Kidney (tissue), 14 donors: Measurements from ENCODE around the gene TNFRSF12A. TPM values are rescaled to one million over a fixed set of nuclear protein-coding genes. Genes with fewer than 3 reads are reported as not detected.

ENCODE experiments used
- DNase-seq, 5 donors: peaks; one replicate each; pipeline ENCODE4 v3.0.0-alpha.2; 2013 to 2020
- FAIRE-seq: peaks from 2 replicates; lab custom pipeline; 2012; peaks lifted over from hg19 to GRCh38; lab: Jason Lieb, UNC
- H3K27ac ChIP-seq, 2 donors: one replicate each; pipeline ENCODE4 v1.7.0; 2013; ENCODE audit warnings: low read depth in 2 of 2, low read length in 2 of 2, inconsistent platforms in 1 of 2
- H3K27me3 ChIP-seq: one replicate; pipeline ENCODE4 v1.7.1; 2013; ENCODE audit warnings: low read length, inconsistent platforms; ENCODE audit not compliant: control insufficient read depth, insufficient read depth
- H3K36me3 ChIP-seq, 3 donors: one replicate each; pipeline versions ENCODE4 v1.7.0 to v1.7.1; 2013; ENCODE audit warnings: low read length in 3 of 3, control low read depth in 1 of 3, inconsistent platforms in 1 of 3; ENCODE audit not compliant: insufficient read depth in 3 of 3, control insufficient read depth in 2 of 3
- H3K4me1 ChIP-seq, 3 donors: one replicate each; pipeline versions ENCODE4 v1.7.0 to v1.7.1; 2013; ENCODE audit warnings: low read length in 3 of 3, inconsistent platforms in 1 of 3, low read depth in 1 of 3; ENCODE audit not compliant: control insufficient read depth in 2 of 3, insufficient read depth in 2 of 3
- H3K4me3 ChIP-seq, 3 donors: one replicate each; pipeline versions ENCODE4 v1.7.0 to v1.8.1; 2013; ENCODE audit warnings: low read length in 3 of 3, control low read depth in 1 of 3, inconsistent platforms in 1 of 3
- H3K9ac ChIP-seq, 3 donors: one replicate each; pipeline versions ENCODE4 v1.7.0 to v1.7.1; 2013; ENCODE audit warnings: low read length in 3 of 3, control low read depth in 1 of 3, inconsistent platforms in 1 of 3
- H3K9me3 ChIP-seq, 3 donors: one replicate each; pipeline versions ENCODE4 v1.7.0 to v1.7.1; 2013; ENCODE audit warnings: low read length in 3 of 3, control low read depth in 1 of 3, inconsistent platforms in 1 of 3; ENCODE audit not compliant: control insufficient read depth in 2 of 3, insufficient read depth in 1 of 3
- intact Hi-C: fragments of 100-400 bp; cut with DNase I; formaldehyde crosslinking; loops from one replicate; pipeline ENCODE4 v1.11.1; 2022
- polyA plus RNA-seq: library from polyadenylated mRNA; stranded (reverse); fragments of 350-450 nt; fragmentation: Illumina TruSeq; extraction: RNeasy Lipid Tissue Mini Kit (QIAGEN cat#74804); gene quantifications from one replicate; pipeline ENCODE4 v1.2.3, GENCODE V29; 2014; ENCODE audit warnings: low read depth, low replicate concordance; ENCODE audit not compliant: insufficient read depth
- total RNA-seq: library from RNA; stranded (reverse); fragmentation: NEBNext Ultra II Directional; extraction: Animal tissue kit (Norgen Biotek cat#: 25700); gene quantifications from one replicate; pipeline ENCODE4 v1.2.1, GENCODE V29; 2021
- TF ChIP-seq, protein P1 (sequence below): IDR thresholded peaks from 3 replicates; pipeline ENCODE4 v1.5.1; 2012; ENCODE audit warnings: mild to moderate bottlenecking, moderate library complexity, borderline replicate concordance; ENCODE audit not compliant: insufficient read depth; ENCODE audit errors: extremely low read depth
- donor health status: control.
- donor health status: control.
- donor health status: control.
- donor health status: control.
- donor health status: control.
- donor health status: DM: yes; HTN: yes; CAD: no.
- donor health status: Normal renal cell carcinoma (clear cell type).

Gene TNFRSF12A
- total and polyA plus RNA-seq, 2 donors from 2014 or later: 87.3 to 114 TPM

GRCh38 chr16:2990891-2991290 lies 29.3 kb upstream of the TNFRSF12A start:
- Histone ChIP-seq H3K27ac (no peak overlapping the region), H3K4me1 (no peaks in the 10 kb centered on the region), H3K36me3 (no peaks in the 10 kb centered on the region), H3K9ac (no peak overlapping the region), H3K4me3 (no peak overlapping the region), H3K27me3 (no peaks in the 10 kb centered on the region), H3K9me3 (no peaks in the 10 kb centered on the region)
- DNase-seq: no peak
- no peak for FAIRE-seq
- intact Hi-C loops: no loop called here
- TF ChIP-seq, protein P1, sequence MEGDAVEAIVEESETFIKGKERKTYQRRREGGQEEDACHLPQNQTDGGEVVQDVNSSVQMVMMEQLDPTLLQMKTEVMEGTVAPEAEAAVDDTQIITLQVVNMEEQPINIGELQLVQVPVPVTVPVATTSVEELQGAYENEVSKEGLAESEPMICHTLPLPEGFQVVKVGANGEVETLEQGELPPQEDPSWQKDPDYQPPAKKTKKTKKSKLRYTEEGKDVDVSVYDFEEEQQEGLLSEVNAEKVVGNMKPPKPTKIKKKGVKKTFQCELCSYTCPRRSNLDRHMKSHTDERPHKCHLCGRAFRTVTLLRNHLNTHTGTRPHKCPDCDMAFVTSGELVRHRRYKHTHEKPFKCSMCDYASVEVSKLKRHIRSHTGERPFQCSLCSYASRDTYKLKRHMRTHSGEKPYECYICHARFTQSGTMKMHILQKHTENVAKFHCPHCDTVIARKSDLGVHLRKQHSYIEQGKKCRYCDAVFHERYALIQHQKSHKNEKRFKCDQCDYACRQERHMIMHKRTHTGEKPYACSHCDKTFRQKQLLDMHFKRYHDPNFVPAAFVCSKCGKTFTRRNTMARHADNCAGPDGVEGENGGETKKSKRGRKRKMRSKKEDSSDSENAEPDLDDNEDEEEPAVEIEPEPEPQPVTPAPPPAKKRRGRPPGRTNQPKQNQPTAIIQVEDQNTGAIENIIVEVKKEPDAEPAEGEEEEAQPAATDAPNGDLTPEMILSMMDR: no peak

GRCh38 chr16:2991566-2992261 lies 28.5 kb upstream of the TNFRSF12A start:
- intact Hi-C loops: no loop called here
- Histone ChIP-seq H3K36me3 (no peaks in the 10 kb centered on the region), H3K4me3 (no peak overlapping the region), H3K27ac (no peak overlapping the region), H3K9me3 (no peaks in the 10 kb centered on the region), H3K9ac (no peak overlapping the region), H3K4me1 (no peaks in the 10 kb centered on the region), H3K27me3 (no peaks in the 10 kb centered on the region)
- TF ChIP-seq, protein P1: no peak
- no peak for DNase-seq
- no peak for FAIRE-seq

DNA sequence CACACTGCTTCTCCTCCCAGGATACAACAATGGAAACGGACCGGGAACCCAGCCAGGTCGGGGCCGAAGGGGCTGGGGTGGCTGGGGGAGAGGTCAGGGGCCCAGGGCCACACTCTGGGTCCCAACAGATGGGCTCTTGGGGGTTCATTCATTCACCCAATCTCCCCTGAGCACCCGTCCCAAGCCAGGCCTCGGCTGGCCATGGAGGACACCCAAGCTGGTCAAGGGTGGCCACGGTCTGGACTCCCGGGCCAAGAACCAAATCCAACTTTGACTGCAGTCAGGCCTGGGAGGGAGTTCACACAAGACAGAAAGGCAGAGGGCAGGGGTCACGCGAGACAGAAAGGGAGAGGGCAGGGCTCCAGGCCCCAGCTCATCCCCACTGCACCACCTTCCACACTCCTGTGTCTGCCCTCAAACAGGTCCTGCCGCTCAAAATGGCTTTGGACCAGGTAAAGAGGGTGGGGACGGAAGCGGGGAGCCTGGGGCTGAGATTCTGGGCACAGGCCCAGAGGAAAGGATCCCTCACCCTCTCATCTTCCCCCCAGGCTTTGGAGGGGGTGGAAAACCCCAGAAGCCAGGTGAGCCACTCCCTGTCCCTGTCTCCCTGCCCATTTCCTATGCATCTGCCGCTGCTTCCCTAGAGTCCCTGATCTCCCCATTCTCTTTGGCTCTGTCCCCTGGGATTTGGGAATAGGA lies 27.6 kb upstream of the TNFRSF12A start:
- intact Hi-C loops: no loop called here
- no peak overlapping the region for H3K27ac ChIP-seq
- no peak for DNase-seq

More for the DNA sequence above, 27.6 kb upstream of the TNFRSF12A start:
- Histone ChIP-seq H3K4me3 (no peak overlapping the region), H3K36me3 (no peaks in the 10 kb centered on the region), H3K27me3 (no peaks in the 10 kb centered on the region), H3K9ac (no peak overlapping the region), H3K9me3 (no peaks in the 10 kb centered on the region), H3K4me1 (no peaks in the 10 kb centered on the region)
- FAIRE-seq: no peak
- TF ChIP-seq, protein P1: no peak
